ENCODE results near the gene GPR35. TPM values are rescaled to one million over a fixed set of nuclear protein-coding genes. Genes with fewer than 3 reads are reported as not detected.

GPR35 gene
- total RNA-seq, 1 experiment from 2014 or later: 4.2 TPM

DNA sequence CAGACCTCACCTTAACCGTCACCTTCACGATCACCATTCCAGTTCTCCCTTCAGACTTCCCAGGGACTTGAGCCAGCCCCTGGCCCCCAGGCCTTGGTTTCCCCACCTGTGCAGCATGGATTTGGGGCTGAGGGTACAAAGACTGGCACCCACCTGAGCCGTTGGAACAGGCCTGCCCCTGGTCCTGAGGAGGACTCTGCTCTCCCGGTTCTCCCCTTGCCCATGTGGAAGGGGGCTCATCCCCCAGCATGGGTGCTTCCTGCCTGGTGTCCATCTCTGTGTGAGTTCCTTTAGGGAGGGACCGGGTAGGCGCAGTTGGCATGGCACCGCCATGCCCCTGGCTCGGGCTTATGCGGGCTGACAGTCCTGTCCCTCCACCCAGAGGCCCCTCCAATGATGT lies 10.9 kb upstream of the GPR35 start:
- Histone ChIP-seq H3K27me3 (ENCODE audit: insufficient read depth, low read length) (no peaks in the 10 kb centered on the region), H3K27ac (ENCODE audit: low read depth, low read length) (no peak overlapping the region), H2AFZ (ENCODE audit: low read depth, low read length, poor library complexity, severe bottlenecking) (no peak overlapping the region), H3K9me2 (ENCODE audit: insufficient read depth) (no peaks in the 10 kb centered on the region), H3K36me3 (ENCODE audit: control insufficient read depth in 1 of 2, insufficient read depth in 2 of 2, low read length in 2 of 2) (no peaks in the 10 kb centered on the region), H3K79me2 (ENCODE audit: insufficient read depth, low read length) (no peaks in the 10 kb centered on the region), H3K4me1 (ENCODE audit: control insufficient read depth in 1 of 2, insufficient read depth in 2 of 2, low read length in 2 of 2) (no peaks in the 10 kb centered on the region), H3K4me3 (replicated peaks in 1 of 2; ENCODE audit: low read depth in 1 of 2, low read length in 2 of 2) (no peak overlapping the region), H3K9me3 (ENCODE audit: control insufficient read depth in 1 of 2, insufficient read depth in 1 of 2, low read depth in 1 of 2, low read length in 2 of 2) (peaks cover 0 to 11% of the 10 kb centered on the region in 2 experiments; a peak in 2 of 4 replicates), H3K9ac (ENCODE audit: low read length) (no peak overlapping the region), H4K20me1 (ENCODE audit: insufficient read depth) (no peaks in the 10 kb centered on the region), H3K4me2 (ENCODE audit: low read length) (no peak overlapping the region)
- BruUV-seq (replicated peaks): no TSS peak
- TF ChIP-seq CEBPB (IDR thresholded peaks at IDR 0.05; ENCODE audit: low read depth): no peak
- TF ChIP-seq, protein P1, sequence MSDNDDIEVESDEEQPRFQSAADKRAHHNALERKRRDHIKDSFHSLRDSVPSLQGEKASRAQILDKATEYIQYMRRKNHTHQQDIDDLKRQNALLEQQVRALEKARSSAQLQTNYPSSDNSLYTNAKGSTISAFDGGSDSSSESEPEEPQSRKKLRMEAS (IDR thresholded peaks at IDR 0.05): no peak
- TF ChIP-seq, protein P2, sequence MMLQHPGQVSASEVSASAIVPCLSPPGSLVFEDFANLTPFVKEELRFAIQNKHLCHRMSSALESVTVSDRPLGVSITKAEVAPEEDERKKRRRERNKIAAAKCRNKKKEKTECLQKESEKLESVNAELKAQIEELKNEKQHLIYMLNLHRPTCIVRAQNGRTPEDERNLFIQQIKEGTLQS (IDR thresholded peaks at IDR 0.05): no peak
- TF ChIP-seq ZNF274 (IDR thresholded peaks at IDR 0.05; ENCODE audit: low read depth, low read length): no peak
- no peak for TF ChIP-seq POLR2A (IDR thresholded peaks at IDR 0.05; ENCODE audit: borderline replicate concordance, extremely low read depth, insufficient read depth, insufficient read length)
- TF ChIP-seq SRF (IDR thresholded peaks at IDR 0.05; ENCODE audit: low read depth): no peak
- no peak for TF ChIP-seq CTCF (IDR thresholded peaks at IDR 0.05 in 2 of 3, conservative IDR thresholded peaks at IDR 0.05 in 1 of 3; ENCODE audit: borderline replicate concordance in 1 of 3, insufficient read depth in 1 of 3, low read depth in 2 of 3, low read length in 2 of 3)
- TF ChIP-seq RAD21 (IDR thresholded peaks at IDR 0.05; ENCODE audit: low read depth): no peak
- TF ChIP-seq EZH2 (IDR thresholded peaks at IDR 0.05): no peak
- no peak for TF ChIP-seq EZH2phosphoT487 (IDR thresholded peaks at IDR 0.05; ENCODE audit: borderline replicate concordance)
- ChIA-PET CTCF (no interaction called here), RAD21 (ENCODE audit: low non-redundant PET in 1 of 2, low total read pairs in 2 of 2, uncharacterized antibody in 2 of 2, unreplicated experiment in 2 of 2) (no interaction called here), POLR2A (no interaction called here)
- ATAC-seq (no peak), DNase-seq (ENCODE audit: low read depth, low spot score) (no peak)
- intact Hi-C loops (cut with micrococcal nuclease): no loop called here

Data from HCT116 (cell line).